Ovary (tissue), 9 donors: ENCODE data around the gene VCP. TPM values are rescaled to one million over a fixed set of nuclear protein-coding genes. Genes with fewer than 3 reads are reported as not detected.

ENCODE experiments used
- DNase-seq, 5 donors: peaks; one replicate each; pipeline ENCODE4 v3.0.0-alpha.2; 2019 to 2020
- H3K27ac ChIP-seq, 2 donors: fragments of 200-600 bp; one replicate each; pipeline versions ENCODE4 v1.5.1 to v1.8.0; 2019 to 2022
- H3K27me3 ChIP-seq: fragments of 200-600 bp; one replicate; pipeline ENCODE4 v1.8.0; 2022
- H3K36me3 ChIP-seq: fragments of 200-600 bp; sonication (generic); one replicate; pipeline ENCODE4 v1.5.1; 2019
- H3K4me1 ChIP-seq: one replicate; pipeline ENCODE4 v1.8.1; 2013; ENCODE audit warnings: mild to moderate bottlenecking, moderate library complexity; ENCODE audit not compliant: insufficient read depth
- H3K4me3 ChIP-seq: fragments of 200-600 bp; sonication (generic); one replicate; pipeline ENCODE4 v1.5.1; 2017
- H3K9me3 ChIP-seq, 2 donors: fragments of 200-600 bp in 1 of 2; sonication (generic) in 1 of 2; one replicate each; pipeline versions ENCODE4 v1.5.1 to v1.8.1; 2013 to 2019; ENCODE audit warnings: mild to moderate bottlenecking in 1 of 2, moderate library complexity in 1 of 2
- EP300 ChIP-seq: sonication (generic); formaldehyde crosslinking; IDR thresholded peaks from one replicate; pipeline ENCODE4 v1.6.1; 2017; ENCODE audit warnings: antibody characterized with exemption
- POLR2A ChIP-seq: fragments of 450-650 bp; IDR thresholded peaks from one replicate; pipeline ENCODE4 v1.6.1; 2017; ENCODE audit warnings: antibody characterized with exemption, mild to moderate bottlenecking, moderate library complexity
- WGBS, 3 donors: extraction: QIAGEN DNeasy Blood & Tissue Kit in 1 of 3; methylation state at CpG; one replicate each; pipeline versions ENCODE4 v1.1.5 to v1.1.7; 2013 to 2017; 5-methylcytosine and 5-hydroxymethylcytosine counted together
- intact Hi-C, 4 donors: fragments of 100-400 bp; cut with DNase I; formaldehyde crosslinking; loops; one replicate each; pipeline versions ENCODE4 v1.11.0 to v1.15.1; 2022 to 2023
- polyA plus RNA-seq, 2 donors: library from polyadenylated mRNA; stranded (reverse); fragments of 200-250 nt in 1 of 2; fragments of 350-450 nt in 1 of 2; fragmentation: Illumina TruSeq in 1 of 2; extraction: RNeasy Lipid Tissue Mini Kit (QIAGEN cat#74804) in 1 of 2; gene quantifications; one replicate each; pipeline ENCODE4 v1.2.3, GENCODE V29; 2013 to 2014
- total RNA-seq, 7 donors: library from RNA; depleted of rRNA in 2 of 7; stranded (reverse); fragments of >200 nt in 2 of 7; fragmentation: NEBNext Ultra II Directional in 3 of 7; extraction: Animal tissue kit (Norgen Biotek cat#: 25700) in 3 of 7; gene quantifications; one replicate each; pipeline versions ENCODE4 v1.1.0 to v1.2.4, GENCODE V29; 2016 to 2023
- TF ChIP-seq, protein P1 (sequence below), 3 donors: fragments of 450-650 bp in 2 of 3; fragments of 200-600 bp in 1 of 3; IDR thresholded peaks; one replicate each; pipeline versions ENCODE4 v1.5.1 to v1.8.0; 2016 to 2022; ENCODE audit warnings: antibody characterized with exemption in 3 of 3, mild to moderate bottlenecking in 1 of 3
- donor health status: DM: no; HTN: no; CAD: no; lungs with moderate emphysema.
- donor health status: DM: no; HTN: no; CAD: no.
- donor health status: Bipolar disorder and iron deficiency.
- donor health status: DM: yes; HTN: yes; CAD: no.
- donor health status: DM: no; HTN: no; CAD: no.
- donor health status: DM: yes; HTN: yes; CAD: no.

Gene VCP
- total and polyA plus RNA-seq, 9 donors, result 78.0 to 276 (median 149) TPM

GRCh38 chr9:35067056-35067455 is 5.4 kb downstream of the VCP start:
- intact Hi-C loops, result no loop called here
- Histone ChIP-seq H3K9me3 (no peaks in the 10 kb centered on the region), H3K4me1 (peaks cover 13% of the 10 kb centered on the region), H3K36me3 (no peaks in the 10 kb centered on the region), H3K4me3 (no peak overlapping the region), H3K27me3 (no peaks in the 10 kb centered on the region), H3K27ac (no peak overlapping the region)
- 74 to 88% (median 85%) methylated on average over 1 of the region's 1 CpG for WGBS, 3 donors
- no peak for DNase-seq
- TF ChIP-seq EP300, result no peak
- no peak for TF ChIP-seq POLR2A
- TF ChIP-seq, protein P1, sequence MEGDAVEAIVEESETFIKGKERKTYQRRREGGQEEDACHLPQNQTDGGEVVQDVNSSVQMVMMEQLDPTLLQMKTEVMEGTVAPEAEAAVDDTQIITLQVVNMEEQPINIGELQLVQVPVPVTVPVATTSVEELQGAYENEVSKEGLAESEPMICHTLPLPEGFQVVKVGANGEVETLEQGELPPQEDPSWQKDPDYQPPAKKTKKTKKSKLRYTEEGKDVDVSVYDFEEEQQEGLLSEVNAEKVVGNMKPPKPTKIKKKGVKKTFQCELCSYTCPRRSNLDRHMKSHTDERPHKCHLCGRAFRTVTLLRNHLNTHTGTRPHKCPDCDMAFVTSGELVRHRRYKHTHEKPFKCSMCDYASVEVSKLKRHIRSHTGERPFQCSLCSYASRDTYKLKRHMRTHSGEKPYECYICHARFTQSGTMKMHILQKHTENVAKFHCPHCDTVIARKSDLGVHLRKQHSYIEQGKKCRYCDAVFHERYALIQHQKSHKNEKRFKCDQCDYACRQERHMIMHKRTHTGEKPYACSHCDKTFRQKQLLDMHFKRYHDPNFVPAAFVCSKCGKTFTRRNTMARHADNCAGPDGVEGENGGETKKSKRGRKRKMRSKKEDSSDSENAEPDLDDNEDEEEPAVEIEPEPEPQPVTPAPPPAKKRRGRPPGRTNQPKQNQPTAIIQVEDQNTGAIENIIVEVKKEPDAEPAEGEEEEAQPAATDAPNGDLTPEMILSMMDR (IDR thresholded peaks at IDR 0.05), result no peak

GRCh38 chr9:35060548-35061207 is 11.7 kb downstream of the VCP start:
- Histone ChIP-seq H3K4me3 (no peak overlapping the region), H3K9me3 (no peaks in the 10 kb centered on the region), H3K27ac (no peak overlapping the region), H3K4me1 (no peaks in the 10 kb centered on the region), H3K36me3 (no peaks in the 10 kb centered on the region), H3K27me3 (no peaks in the 10 kb centered on the region)
- WGBS, 3 donors, result 92 to 95% (median 93%) methylated on average over 11 of the region's 11 CpGs
- TF ChIP-seq, protein P1 (IDR thresholded peaks at IDR 0.05), result no peak
- intact Hi-C loops, result no loop called here
- DNase-seq, result no peak

DNA sequence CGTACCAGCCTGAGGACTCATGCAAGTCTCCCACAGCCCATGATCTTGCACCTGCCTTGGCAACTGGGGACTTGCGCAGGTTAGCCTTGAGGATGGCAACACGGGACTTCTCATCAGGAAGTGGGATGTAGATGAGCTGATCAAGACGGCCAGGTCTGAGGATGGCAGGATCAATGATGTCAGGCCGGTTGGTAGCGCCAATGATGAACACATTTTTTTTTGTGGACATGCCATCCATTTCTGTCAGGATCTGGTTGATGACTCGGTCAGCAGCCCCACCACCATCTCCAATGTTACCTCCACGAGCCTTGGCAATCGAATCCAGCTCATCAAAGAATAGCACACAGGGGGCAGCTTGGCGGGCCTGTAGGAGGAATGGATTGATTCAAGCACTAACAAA is 13.0 kb downstream of the VCP start:
- WGBS, 3 donors, result 89 to 92% (median 92%) methylated on average over 10 of the region's 10 CpGs
- no peaks in the 10 kb centered on the region for H3K4me1 ChIP-seq
- TF ChIP-seq EP300, result no peak
- TF ChIP-seq, protein P1 (IDR thresholded peaks at IDR 0.05), result no peak
- no peak for TF ChIP-seq POLR2A
- H3K27ac ChIP-seq, result no peak overlapping the region
- H3K4me3 ChIP-seq, result no peak overlapping the region
- H3K27me3 ChIP-seq, result no peaks in the 10 kb centered on the region
- intact Hi-C loops, result no loop called here
- no peaks in the 10 kb centered on the region for H3K9me3 ChIP-seq
- DNase-seq, result no peak
- H3K36me3 ChIP-seq, result no peaks in the 10 kb centered on the region

- 92 to 99% (median 95%) methylated on average over 8 of the region's 8 CpGs for WGBS, 3 donors
- no peak for DNase-seq
- Histone ChIP-seq H3K36me3 (no peaks in the 10 kb centered on the region), H3K27me3 (no peaks in the 10 kb centered on the region), H3K9me3 (no peaks in the 10 kb centered on the region), H3K27ac (no peak overlapping the region), H3K4me3 (no peak overlapping the region), H3K4me1 (no peaks in the 10 kb centered on the region)
- intact Hi-C loops, result no loop called here
- TF ChIP-seq EP300 (no peak), POLR2A (no peak)
- TF ChIP-seq, protein P1 (IDR thresholded peaks at IDR 0.05), result no peak
Observed at GRCh38 chr9:35057271-35057620, 15.2 kb downstream of the VCP start.
